Progenitor cell of endocrine pancreas (in vitro differentiated cells): ENCODE measurements around the gene C17orf78. TPM values are rescaled to one million over a fixed set of nuclear protein-coding genes. Genes with fewer than 3 reads are reported as not detected.

Experiments
- DNase-seq: peaks from one replicate; pipeline ENCODE4 v3.0.0; 2021; ENCODE audit warnings: low spot score; ENCODE audit not compliant: unreplicated experiment
- H3K27ac Mint-ChIP-seq: 2 replicates; pipeline ENCODE4 v1.8.0; 2021; ENCODE audit warnings: mild to moderate bottlenecking, moderate library complexity, mixed read lengths
- H3K27me3 Mint-ChIP-seq: 2 replicates; pipeline ENCODE4 v1.8.0; 2021; ENCODE audit warnings: mixed read lengths
- H3K36me3 Mint-ChIP-seq: 2 replicates; pipeline ENCODE4 v1.8.0; 2022; ENCODE audit warnings: mixed read lengths; ENCODE audit not compliant: insufficient read depth
- H3K4me1 Mint-ChIP-seq: 2 replicates; pipeline ENCODE4 v1.8.0; 2021; ENCODE audit warnings: low read depth, mixed read lengths
- H3K4me3 Mint-ChIP-seq: 2 replicates; pipeline ENCODE4 v1.8.0; 2021; ENCODE audit warnings: low read depth, mild to moderate bottlenecking, moderate library complexity, mixed read lengths
- H3K9me3 Mint-ChIP-seq: 2 replicates; pipeline ENCODE4 v1.8.0; 2021; ENCODE audit warnings: low read depth, mixed read lengths
- total RNA-seq: library from RNA; stranded (reverse); gene quantifications from 2 replicates; pipeline ENCODE4 v1.2.1, GENCODE V29; 2021
- TF ChIP-seq, protein P1 (sequence below): fragments of 200-600 bp; sonication (generic); IDR thresholded peaks from one replicate; pipeline ENCODE4 v1.5.0; 2021; ENCODE audit warnings: antibody characterized with exemption, mild to moderate bottlenecking; ENCODE audit not compliant: unreplicated experiment

Gene C17orf78
- total RNA-seq, 1 donor from 2014 or later, result not detected

DNA sequence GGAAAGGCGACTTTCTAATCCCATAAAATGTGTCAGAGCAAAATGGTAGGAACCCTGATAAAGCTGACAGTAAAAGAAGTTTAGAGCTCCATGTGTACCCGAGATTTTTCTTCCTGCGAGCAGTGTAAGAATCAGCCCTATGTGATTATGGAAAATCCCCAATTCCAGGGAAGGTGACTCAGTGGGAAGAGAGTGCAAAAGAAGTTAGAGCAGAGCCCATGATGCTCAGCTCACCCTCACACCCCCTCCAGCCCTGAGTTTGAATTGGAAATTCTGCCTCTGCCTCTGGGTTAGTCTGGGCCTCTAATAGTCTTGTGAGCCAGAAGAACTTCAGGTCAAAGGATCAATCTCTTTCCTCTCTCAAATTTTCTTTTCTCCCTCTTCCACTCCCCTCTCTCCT lies 12.5 kb downstream of the C17orf78 start:
- Mint-ChIP-seq H3K9me3 (no peaks in the 10 kb centered on the region), H3K36me3 (no peaks in the 10 kb centered on the region), H3K4me3 (no peak overlapping the region), H3K27ac (no peak overlapping the region), H3K4me1 (no peaks in the 10 kb centered on the region), H3K27me3 (no peaks in the 10 kb centered on the region)
- TF ChIP-seq, protein P1, sequence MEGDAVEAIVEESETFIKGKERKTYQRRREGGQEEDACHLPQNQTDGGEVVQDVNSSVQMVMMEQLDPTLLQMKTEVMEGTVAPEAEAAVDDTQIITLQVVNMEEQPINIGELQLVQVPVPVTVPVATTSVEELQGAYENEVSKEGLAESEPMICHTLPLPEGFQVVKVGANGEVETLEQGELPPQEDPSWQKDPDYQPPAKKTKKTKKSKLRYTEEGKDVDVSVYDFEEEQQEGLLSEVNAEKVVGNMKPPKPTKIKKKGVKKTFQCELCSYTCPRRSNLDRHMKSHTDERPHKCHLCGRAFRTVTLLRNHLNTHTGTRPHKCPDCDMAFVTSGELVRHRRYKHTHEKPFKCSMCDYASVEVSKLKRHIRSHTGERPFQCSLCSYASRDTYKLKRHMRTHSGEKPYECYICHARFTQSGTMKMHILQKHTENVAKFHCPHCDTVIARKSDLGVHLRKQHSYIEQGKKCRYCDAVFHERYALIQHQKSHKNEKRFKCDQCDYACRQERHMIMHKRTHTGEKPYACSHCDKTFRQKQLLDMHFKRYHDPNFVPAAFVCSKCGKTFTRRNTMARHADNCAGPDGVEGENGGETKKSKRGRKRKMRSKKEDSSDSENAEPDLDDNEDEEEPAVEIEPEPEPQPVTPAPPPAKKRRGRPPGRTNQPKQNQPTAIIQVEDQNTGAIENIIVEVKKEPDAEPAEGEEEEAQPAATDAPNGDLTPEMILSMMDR, result no peak
- DNase-seq, result no peak

DNA sequence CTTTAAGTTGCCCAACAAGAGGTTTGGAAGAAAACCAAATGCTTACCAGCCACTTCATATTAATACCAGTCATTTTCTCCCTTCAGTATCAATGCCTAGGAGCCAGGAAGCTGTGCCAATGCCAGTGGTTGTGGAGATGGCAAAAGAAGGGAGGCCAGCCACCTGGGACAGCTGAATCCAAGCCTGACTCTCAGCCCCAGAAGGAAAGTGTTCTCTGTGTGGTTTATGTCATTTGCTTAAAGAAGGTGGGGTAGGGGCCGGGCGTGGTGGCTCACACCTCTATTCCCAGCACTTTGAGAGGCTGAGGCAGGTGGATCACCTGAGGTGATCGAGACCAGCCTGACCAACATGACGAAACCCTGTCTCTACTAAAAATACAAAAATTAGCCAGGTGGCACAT lies 13.4 kb downstream of the C17orf78 start:
- TF ChIP-seq, protein P1, result no peak
- no peaks in the 10 kb centered on the region for H3K9me3 Mint-ChIP-seq
- no peaks in the 10 kb centered on the region for H3K36me3 Mint-ChIP-seq
- no peak overlapping the region for H3K4me3 Mint-ChIP-seq
- no peaks in the 10 kb centered on the region for H3K27me3 Mint-ChIP-seq
- no peak for DNase-seq
- H3K27ac Mint-ChIP-seq, result no peak overlapping the region
- H3K4me1 Mint-ChIP-seq, result no peaks in the 10 kb centered on the region

DNA sequence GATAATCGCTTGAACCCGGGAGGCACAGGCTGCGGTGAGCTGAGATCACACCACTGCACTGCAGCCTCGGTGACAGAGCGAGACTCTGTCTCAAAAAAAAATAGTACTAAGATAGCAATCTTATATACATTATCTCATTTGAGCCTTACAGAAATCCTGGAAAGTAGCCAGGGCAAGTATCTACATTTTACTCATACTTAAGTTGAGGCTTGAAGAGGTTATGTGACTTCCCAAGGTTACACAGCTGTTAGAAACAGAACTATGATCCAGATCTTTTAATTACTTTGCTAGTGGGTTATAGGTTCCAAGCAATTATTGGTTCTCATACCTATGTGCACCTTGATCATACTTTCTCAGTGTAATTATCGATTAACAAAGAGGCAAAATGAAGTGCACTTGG lies 15.4 kb downstream of the C17orf78 start:
- no peaks in the 10 kb centered on the region for H3K36me3 Mint-ChIP-seq
- TF ChIP-seq, protein P1, result no peak
- no peaks in the 10 kb centered on the region for H3K27me3 Mint-ChIP-seq
- DNase-seq, result no peak
- no peak overlapping the region for H3K27ac Mint-ChIP-seq
- H3K9me3 Mint-ChIP-seq, result no peaks in the 10 kb centered on the region
- H3K4me3 Mint-ChIP-seq, result no peak overlapping the region
- H3K4me1 Mint-ChIP-seq, result no peaks in the 10 kb centered on the region

DNA sequence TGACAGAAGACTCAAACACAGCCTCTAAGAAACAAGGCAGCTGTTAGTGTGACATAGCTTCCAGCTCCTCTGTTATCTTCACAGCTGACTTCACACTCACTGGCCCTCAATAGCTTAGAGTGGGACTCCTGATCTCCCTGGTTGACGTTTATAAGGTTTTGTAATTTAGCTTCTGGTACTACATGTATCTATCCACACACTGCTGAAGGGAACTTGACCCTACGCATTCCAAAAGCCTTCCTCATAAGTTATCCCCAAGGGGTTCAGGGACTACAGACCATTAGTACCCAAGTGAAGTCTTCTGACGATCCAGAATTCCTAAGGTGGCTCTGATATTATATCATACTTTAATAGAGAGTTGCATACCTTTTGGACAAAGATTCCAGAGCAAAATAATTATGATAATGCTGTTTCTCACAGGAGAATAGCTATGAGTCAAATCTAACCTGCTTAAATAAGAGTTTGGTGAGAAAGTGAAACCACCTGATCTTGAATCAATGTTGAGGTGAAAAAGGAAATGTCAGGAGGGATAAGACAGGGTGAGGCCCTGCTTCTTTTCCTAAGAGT lies 16.3 kb downstream of the C17orf78 start:
- Mint-ChIP-seq H3K4me3 (no peak overlapping the region), H3K4me1 (no peaks in the 10 kb centered on the region), H3K9me3 (no peaks in the 10 kb centered on the region), H3K36me3 (no peaks in the 10 kb centered on the region), H3K27ac (no peak overlapping the region), H3K27me3 (no peaks in the 10 kb centered on the region)
- no peak for DNase-seq
- TF ChIP-seq, protein P1, result no peak

DNA sequence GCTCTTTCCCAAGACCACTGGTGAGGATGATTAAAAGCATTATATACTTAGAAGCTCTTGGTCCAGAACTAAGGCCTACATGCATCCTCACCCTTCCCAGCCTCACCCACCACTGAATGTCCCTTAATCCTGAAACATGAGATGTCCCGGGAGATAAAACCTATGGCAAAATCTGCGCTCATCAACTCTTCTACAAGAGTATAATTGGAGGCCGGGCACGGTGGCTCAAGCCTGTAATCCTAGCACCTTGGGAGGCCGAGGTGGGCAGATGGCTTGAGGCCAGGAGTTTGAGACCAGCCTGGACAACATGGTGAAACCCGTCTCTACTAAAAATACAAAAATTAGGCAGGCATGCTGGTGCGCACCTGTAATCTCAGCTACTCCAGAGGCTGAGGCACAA lies 17.6 kb downstream of the C17orf78 start:
- TF ChIP-seq, protein P1, result no peak
- DNase-seq, result no peak
- no peak overlapping the region for H3K4me3 Mint-ChIP-seq
- H3K9me3 Mint-ChIP-seq, result no peaks in the 10 kb centered on the region
- no peaks in the 10 kb centered on the region for H3K27me3 Mint-ChIP-seq
- H3K4me1 Mint-ChIP-seq, result no peaks in the 10 kb centered on the region
- H3K36me3 Mint-ChIP-seq, result no peaks in the 10 kb centered on the region
- no peak overlapping the region for H3K27ac Mint-ChIP-seq
